SK-N-MC (cell line): Measurements from ENCODE around the gene HSD17B12.
"Not testable (repeated sequence)": the region's sequence is repeated elsewhere in the genome, so short reads cannot be mapped to it uniquely, and the experiment has no call there.

Source experiments
- DNase-seq: peaks from one replicate; pipeline ENCODE4 v3.0.0-alpha.2; 2011; ENCODE audit warnings: low read depth, low spot score
- H3K27ac ChIP-seq: fragments of 200-600 bp; sonication (generic); 2 replicates; pipeline ENCODE4 v1.5.1; 2016; ENCODE audit warnings: mixed run types
- H3K36me3 ChIP-seq: fragments of 200-600 bp; sonication (generic); 2 replicates; pipeline ENCODE4 v1.6.1; 2017; ENCODE audit warnings: antibody characterized with exemption, low read length, mixed read lengths; ENCODE audit not compliant: insufficient read depth
- H3K4me3 ChIP-seq: fragments of 200-600 bp; sonication (generic); 2 replicates; pipeline ENCODE4 v1.5.1; 2016
- H3K9ac ChIP-seq: fragments of 200-600 bp; sonication (generic); 2 replicates; pipeline ENCODE4 v1.8.0; 2017; ENCODE audit warnings: mixed run types, mixed read lengths; ENCODE audit not compliant: insufficient read length
- H3K9me3 ChIP-seq: fragments of 200-600 bp; sonication (generic); 2 replicates; pipeline ENCODE4 v1.6.1; 2017; ENCODE audit warnings: low read depth, mild to moderate bottlenecking, antibody characterized with exemption, low read length, moderate library complexity, mixed read lengths
- EZH2 ChIP-seq: fragments of 200-600 bp; sonication (generic); IDR thresholded peaks from one replicate; pipeline ENCODE4 v1.6.1; 2017; ENCODE audit warnings: antibody characterized with exemption
- FOXP2 ChIP-seq: optimal IDR thresholded peaks from 2 replicates; pipeline ENCODE3; 2011; ENCODE audit warnings: mild to moderate bottlenecking, moderate library complexity; ENCODE audit not compliant: insufficient read depth; ENCODE audit errors: extremely low read length, control extremely low read depth
- POLR2AphosphoS5 ChIP-seq: IDR thresholded peaks from 2 replicates; pipeline ENCODE4 v1.6.1; 2012; ENCODE audit warnings: mild to moderate bottlenecking, low read depth, low read length, borderline replicate concordance

Gene HSD17B12

DNA sequence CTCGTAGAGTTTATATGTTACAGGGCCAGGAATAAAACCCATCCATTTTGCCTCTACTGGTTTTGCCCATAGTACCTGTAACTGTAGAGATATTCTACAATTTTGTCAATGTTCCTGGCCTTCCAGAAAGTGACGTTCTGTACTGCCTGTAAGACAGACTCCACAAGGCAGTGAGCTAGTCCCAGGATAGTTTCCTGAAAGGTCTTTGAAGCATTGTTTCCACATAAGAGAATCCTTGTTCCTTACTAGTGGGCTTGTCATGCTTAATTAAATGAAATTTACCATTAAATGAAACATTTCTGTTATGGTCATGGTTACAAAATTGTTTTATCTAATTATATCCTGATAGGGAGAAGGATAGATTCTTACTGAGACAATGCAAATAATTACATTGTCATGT lies 80.4 kb downstream of the HSD17B12 start:
- no peak for TF ChIP-seq EZH2
- TF ChIP-seq POLR2AphosphoS5, result no peak
- no peak for TF ChIP-seq FOXP2
- DNase-seq, result no peak
- Histone ChIP-seq H3K27ac (no peak overlapping the region), H3K4me3 (no peak overlapping the region), H3K9ac (no peak overlapping the region), H3K9me3 (no peaks in the 10 kb centered on the region), H3K36me3 (peaks cover 39% of the 10 kb centered on the region)

- no peak for DNase-seq
- peaks cover 45% of the 10 kb centered on the region for H3K36me3 ChIP-seq
- no peaks in the 10 kb centered on the region for H3K9me3 ChIP-seq
- no peak overlapping the region for H3K27ac ChIP-seq
- no peak overlapping the region for H3K4me3 ChIP-seq
- H3K9ac ChIP-seq, result no peak overlapping the region
- TF ChIP-seq FOXP2 (no peak), EZH2 (no peak), POLR2AphosphoS5 (no peak)
Measured at GRCh38 chr11:43765194-43765593, 84.7 kb downstream of the HSD17B12 start.

GRCh38 chr11:43768654-43769053 lies 88.1 kb downstream of the HSD17B12 start:
- H3K4me3 ChIP-seq, H3K9me3 ChIP-seq, DNase-seq, H3K9ac ChIP-seq, H3K27ac ChIP-seq: not testable (repeated sequence)
- H3K36me3 ChIP-seq, result peaks cover 33% of the 10 kb centered on the region

DNA sequence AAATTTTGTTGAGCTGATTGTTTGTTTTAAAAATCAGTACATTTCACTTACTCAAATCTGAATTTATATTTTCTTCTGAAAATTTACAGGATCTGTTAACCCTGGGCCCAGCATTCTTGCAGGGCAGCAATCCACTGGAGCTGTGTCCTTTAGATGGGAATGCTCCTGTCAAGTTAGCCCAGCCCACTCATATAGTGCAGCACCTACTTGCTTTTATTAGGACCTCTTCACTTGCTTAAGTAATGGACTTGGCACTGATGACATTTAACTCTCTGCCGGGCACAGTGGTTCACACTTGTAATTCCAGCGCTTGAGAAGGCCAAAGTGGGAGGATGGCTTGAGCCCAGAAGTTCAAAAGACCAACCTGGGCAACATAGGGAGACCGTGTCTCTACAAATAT lies 89.6 kb downstream of the HSD17B12 start:
- no peak for TF ChIP-seq FOXP2
- Histone ChIP-seq H3K4me3 (no peak overlapping the region), H3K9ac (no peak overlapping the region), H3K27ac (no peak overlapping the region), H3K36me3 (peaks cover 46% of the 10 kb centered on the region), H3K9me3 (0 out of 2 replicates have a peak, but pooled peaks cover 4% of the 10 kb centered on the region)
- no peak for DNase-seq

DNA sequence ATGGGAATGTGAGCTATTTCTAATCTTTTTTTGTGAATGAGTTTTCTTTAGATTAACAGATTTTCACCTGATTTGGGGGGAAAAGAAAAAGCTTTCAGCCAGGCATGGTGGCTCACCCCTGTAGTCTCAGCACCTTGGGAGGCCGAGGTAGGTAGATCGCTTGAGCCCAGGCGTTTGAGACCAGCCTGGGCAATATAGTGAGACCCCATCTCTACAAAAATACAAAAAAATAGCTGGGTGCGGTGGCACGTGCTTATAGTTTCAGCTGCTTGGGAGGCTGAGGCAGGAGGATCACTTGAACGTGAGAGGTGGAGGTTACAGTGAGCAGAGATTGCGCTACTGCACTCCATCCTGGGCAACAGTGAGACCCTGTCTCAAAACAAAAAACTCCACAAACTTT lies 92.2 kb downstream of the HSD17B12 start:
- Histone ChIP-seq H3K27ac (no peak overlapping the region), H3K4me3 (no peak overlapping the region), H3K9me3 (0 out of 2 replicates have a peak, but pooled peaks cover 5% of the 10 kb centered on the region), H3K9ac (no peak overlapping the region), H3K36me3 (peaks cover 29% of the 10 kb centered on the region)
- no peak for DNase-seq
- TF ChIP-seq FOXP2, result no peak
- no peak for TF ChIP-seq POLR2AphosphoS5
- TF ChIP-seq EZH2, result no peak

DNA sequence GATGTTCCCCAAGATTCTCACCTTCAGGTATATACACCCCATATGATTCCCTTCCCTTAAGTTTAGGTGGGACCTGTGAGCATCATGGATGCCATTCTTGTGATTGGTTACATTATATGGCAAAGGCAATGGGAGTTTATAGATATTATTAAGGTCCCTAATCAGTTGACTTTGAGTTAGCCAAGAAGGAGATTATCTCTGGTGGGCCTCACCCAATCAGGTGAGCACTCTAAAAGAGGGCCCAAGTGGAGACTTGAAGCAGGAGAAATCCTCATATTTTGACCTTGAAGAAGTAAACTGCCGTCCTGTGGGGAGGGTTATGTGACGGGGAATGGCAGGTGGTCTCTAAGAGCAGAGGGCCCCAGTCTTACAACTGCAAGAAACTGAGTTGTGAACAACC lies 94.2 kb downstream of the HSD17B12 start:
- TF ChIP-seq EZH2 (no peak), POLR2AphosphoS5 (no peak), FOXP2 (no peak)
- Histone ChIP-seq H3K9ac (no peak overlapping the region), H3K36me3 (peaks cover 22% of the 10 kb centered on the region), H3K9me3 (0 out of 2 replicates have a peak, but pooled peaks cover 5% of the 10 kb centered on the region), H3K27ac (no peak overlapping the region), H3K4me3 (no peak overlapping the region)
- no peak for DNase-seq

DNA sequence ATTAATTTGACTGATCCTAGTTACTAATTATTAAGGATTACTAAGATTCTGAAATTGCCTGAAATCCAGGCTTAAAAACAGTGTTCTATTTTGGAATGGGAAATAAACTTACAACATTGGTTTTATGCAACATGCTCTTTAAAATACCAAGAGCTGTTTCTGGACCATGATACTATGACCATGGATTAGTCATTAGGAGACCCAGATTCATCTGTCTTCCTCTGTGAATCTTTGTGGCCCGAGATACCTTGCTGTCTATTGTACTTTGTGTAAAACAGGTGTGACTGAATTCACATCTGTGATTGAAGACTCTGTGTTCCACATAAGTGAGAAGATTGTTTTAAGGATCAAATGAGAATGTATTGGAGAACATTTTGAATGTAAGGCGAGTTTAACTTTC lies 98.8 kb downstream of the HSD17B12 start:
- no peak for TF ChIP-seq FOXP2
- no peak for TF ChIP-seq EZH2
- no peak for DNase-seq
- Histone ChIP-seq H3K4me3 (no peak overlapping the region), H3K27ac (no peak overlapping the region), H3K9me3 (0 out of 2 replicates have a peak, but pooled peaks cover 8% of the 10 kb centered on the region), H3K36me3 (peaks cover 17% of the 10 kb centered on the region), H3K9ac (no peak overlapping the region)

DNA sequence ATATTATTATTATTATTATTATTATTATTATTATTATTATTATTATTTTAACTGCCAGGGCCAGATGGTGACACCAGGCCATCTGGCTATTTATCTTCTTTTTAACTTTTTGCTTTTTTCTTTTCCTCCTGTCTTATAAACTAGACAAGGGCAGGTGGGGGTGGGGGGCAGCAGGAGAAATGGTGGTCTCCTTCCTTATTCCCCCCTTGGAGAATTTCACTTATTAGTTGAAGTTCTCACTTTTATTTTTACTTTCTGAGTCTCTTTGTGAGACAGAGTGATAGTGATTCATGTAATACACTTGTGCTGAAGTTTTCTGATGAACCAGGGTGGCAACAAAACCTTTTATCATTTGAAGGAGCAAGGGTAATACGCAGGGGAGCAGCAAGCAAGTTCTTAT lies 103.8 kb downstream of the HSD17B12 start:
- no peak for DNase-seq
- no peak for TF ChIP-seq EZH2
- TF ChIP-seq FOXP2, result no peak
- no peak for TF ChIP-seq POLR2AphosphoS5
- H3K27ac ChIP-seq, result no peak overlapping the region
- H3K36me3 ChIP-seq, result peaks cover 25% of the 10 kb centered on the region
- H3K9me3 ChIP-seq, result 0 out of 2 replicates have a peak, but pooled peaks cover 3% of the 10 kb centered on the region
- no peak overlapping the region for H3K4me3 ChIP-seq
- no peak overlapping the region for H3K9ac ChIP-seq

DNA sequence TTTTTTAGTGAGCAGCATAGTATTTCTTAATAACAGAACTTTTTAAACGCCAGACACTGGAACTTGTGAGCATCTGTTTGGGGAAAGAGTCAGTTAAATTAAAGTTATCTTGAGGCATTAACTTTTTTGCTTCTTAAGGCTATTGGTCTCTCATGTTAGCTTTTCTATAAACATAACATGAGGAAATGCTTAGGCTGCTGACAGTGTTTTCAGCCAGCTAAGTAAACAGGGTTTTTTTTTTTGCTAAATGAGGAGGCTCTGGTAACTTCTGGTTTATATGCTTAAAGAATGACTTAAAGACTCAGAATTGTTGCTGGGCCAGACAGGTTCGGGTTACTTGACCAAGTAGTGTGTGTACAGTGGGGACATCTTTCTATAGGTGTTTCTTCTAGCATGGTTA lies 104.3 kb downstream of the HSD17B12 start:
- Histone ChIP-seq H3K9me3 (0 out of 2 replicates have a peak, but pooled peaks cover 3% of the 10 kb centered on the region), H3K27ac (no peak overlapping the region), H3K36me3 (peaks cover 31% of the 10 kb centered on the region), H3K9ac (no peak overlapping the region), H3K4me3 (no peak overlapping the region)
- TF ChIP-seq FOXP2 (no peak), POLR2AphosphoS5 (no peak), EZH2 (no peak)
- no peak for DNase-seq
